Aorta (tissue), 5 donors: ENCODE results near the gene ACO1. TPM values are rescaled to one million over a fixed set of nuclear protein-coding genes. Genes with fewer than 3 reads are reported as not detected.

Experiments used
- ATAC-seq: fragments of 200-7000 bp; cut with Tn5 transposase; one replicate; pipeline ENCODE4 v1.9.1; 2022; ENCODE audit warnings: moderate library complexity; ENCODE audit not compliant: low FRiP score
- DNase-seq, 2 donors: peaks; one replicate each; pipeline ENCODE4 v3.0.0-alpha.2; 2020
- H3K27ac ChIP-seq, 2 donors: one replicate each; pipeline ENCODE4 v1.5.1; 2013; ENCODE audit warnings: low read length in 2 of 2, mild to moderate bottlenecking in 2 of 2, moderate library complexity in 2 of 2, control low read depth in 1 of 2, inconsistent platforms in 1 of 2, low read depth in 1 of 2
- H3K27me3 ChIP-seq, 2 donors: one replicate each; pipeline ENCODE4 v1.6.1; 2013; ENCODE audit warnings: control low read depth in 1 of 2, low read length in 1 of 2, mild to moderate bottlenecking in 1 of 2, moderate library complexity in 1 of 2; ENCODE audit not compliant: insufficient read depth in 2 of 2, control insufficient read depth in 1 of 2
- H3K36me3 ChIP-seq, 2 donors: one replicate each; pipeline ENCODE4 v1.6.1; 2013; ENCODE audit warnings: control low read depth in 1 of 2, low read length in 1 of 2, mild to moderate bottlenecking in 1 of 2; ENCODE audit not compliant: insufficient read depth in 2 of 2, control insufficient read depth in 1 of 2
- H3K4me1 ChIP-seq, 2 donors: one replicate each; pipeline ENCODE4 v1.6.1; 2013; ENCODE audit warnings: low read length in 2 of 2, control low read depth in 1 of 2, mild to moderate bottlenecking in 1 of 2, moderate library complexity in 1 of 2; ENCODE audit not compliant: insufficient read depth in 2 of 2, control insufficient read depth in 1 of 2
- H3K4me3 ChIP-seq, 2 donors: one replicate each; pipeline ENCODE4 v1.5.1; 2013; ENCODE audit warnings: low read length in 2 of 2, control low read depth in 1 of 2, mild to moderate bottlenecking in 1 of 2
- H3K9me3 ChIP-seq: one replicate; pipeline ENCODE4 v1.6.1; 2013; ENCODE audit warnings: mild to moderate bottlenecking, low read length; ENCODE audit not compliant: control insufficient read depth
- WGBS, 2 donors: extraction: QIAGEN DNeasy Blood & Tissue Kit; methylation state at CpG; one replicate each; pipeline ENCODE4 v1.1.7; 2013; 5-methylcytosine and 5-hydroxymethylcytosine counted together
- intact Hi-C, 2 donors: fragments of 100-400 bp; cut with DNase I; formaldehyde crosslinking; loops; one replicate each; pipeline versions ENCODE4 v1.14.2 to v1.15.0; 2022
- polyA plus RNA-seq, 2 donors: library from polyadenylated mRNA; stranded (reverse); fragments of 200-250 nt; gene quantifications; one replicate each; pipeline ENCODE4 v1.2.3, GENCODE V29; 2013
- total RNA-seq, 2 donors: library from RNA; stranded (reverse); fragmentation: NEBNext Ultra II Directional; extraction: Animal tissue kit (Norgen Biotek cat#: 25700); gene quantifications; one replicate each; pipeline ENCODE4 v1.2.1, GENCODE V29; 2021
- donor health status: healthy with polysubstance abuse.
- donor health status: Bipolar disorder and iron deficiency.
- donor health status: DM: no; HTN: no; CAD: no.
- donor health status: DM: no; HTN: no; CAD: no.
- donor health status: DM: yes; HTN: yes; CAD: no.

Gene ACO1
- total and polyA plus RNA-seq, 4 donors, result 11.0 to 30.5 (median 23.5) TPM

DNA sequence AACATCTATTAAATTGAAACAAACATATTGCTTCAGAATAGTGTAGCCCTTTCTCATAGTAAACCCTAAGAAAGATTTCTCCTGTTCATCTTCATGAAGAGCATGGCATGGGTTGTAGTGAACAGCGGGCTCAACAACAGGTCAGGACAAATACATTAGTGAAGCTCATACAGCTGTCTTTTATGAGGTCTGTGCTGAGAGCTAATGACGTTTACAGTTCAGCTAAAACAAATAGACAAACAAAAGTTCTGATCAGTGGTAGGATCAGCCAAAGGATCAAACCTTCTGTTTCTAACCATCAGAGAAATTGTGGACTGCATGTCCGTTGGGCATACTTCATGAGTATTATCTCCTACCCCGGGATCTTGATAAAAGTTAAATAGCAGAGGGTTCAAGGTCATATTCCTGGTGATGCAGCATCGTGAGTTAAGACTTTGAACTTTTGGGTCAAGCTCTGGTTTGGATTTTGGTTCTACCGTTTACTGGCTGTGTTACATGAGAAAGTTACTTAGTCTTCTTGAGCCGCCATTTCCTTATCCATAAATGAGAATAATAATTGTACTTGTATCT lies 37.9 kb downstream of the ACO1 start:
- no peak overlapping the region for H3K27ac ChIP-seq
- ATAC-seq (no peak), DNase-seq (no peak)
- intact Hi-C loops, result no loop called here
- H3K9me3 ChIP-seq, result no peaks in the 10 kb centered on the region
- peaks cover 12 to 16% of the 10 kb centered on the region in 2 donors for H3K36me3 ChIP-seq
- WGBS, 2 donors, result 87 to 90% methylated on average over 7 of the region's 7 CpGs
- no peak overlapping the region for H3K4me3 ChIP-seq
- H3K27me3 ChIP-seq, result no peaks in the 10 kb centered on the region
- H3K4me1 ChIP-seq, result no peaks in the 10 kb centered on the region

DNA sequence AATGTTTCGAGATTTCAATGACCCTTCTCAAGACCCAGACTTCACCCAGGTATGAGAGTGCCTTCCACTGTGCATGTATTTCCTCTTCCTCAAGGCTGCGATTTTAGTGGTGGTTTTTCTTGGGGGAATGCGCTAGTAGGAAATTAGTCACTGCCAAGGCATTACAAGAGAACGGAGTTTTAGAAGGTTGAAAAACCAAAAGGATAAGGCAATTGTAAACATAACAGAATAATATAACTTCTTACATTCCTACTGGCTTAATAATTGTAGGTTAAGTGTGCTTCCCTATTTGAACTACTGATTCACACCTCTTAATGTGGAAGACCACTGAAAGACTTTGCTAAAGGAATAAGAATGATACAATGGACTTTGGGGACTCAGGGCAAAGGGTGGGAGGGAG lies 38.9 kb downstream of the ACO1 start:
- peaks cover 9 to 12% of the 10 kb centered on the region in 2 donors for H3K36me3 ChIP-seq
- H3K4me1 ChIP-seq, result no peaks in the 10 kb centered on the region
- 88 to 92% methylated on average over 4 of the region's 4 CpGs for WGBS, 2 donors
- no peak overlapping the region for H3K4me3 ChIP-seq
- H3K9me3 ChIP-seq, result no peaks in the 10 kb centered on the region
- no peak for ATAC-seq
- DNase-seq, result no peak
- intact Hi-C loops, result no loop called here
- no peak overlapping the region for H3K27ac ChIP-seq
- H3K27me3 ChIP-seq, result no peaks in the 10 kb centered on the region

DNA sequence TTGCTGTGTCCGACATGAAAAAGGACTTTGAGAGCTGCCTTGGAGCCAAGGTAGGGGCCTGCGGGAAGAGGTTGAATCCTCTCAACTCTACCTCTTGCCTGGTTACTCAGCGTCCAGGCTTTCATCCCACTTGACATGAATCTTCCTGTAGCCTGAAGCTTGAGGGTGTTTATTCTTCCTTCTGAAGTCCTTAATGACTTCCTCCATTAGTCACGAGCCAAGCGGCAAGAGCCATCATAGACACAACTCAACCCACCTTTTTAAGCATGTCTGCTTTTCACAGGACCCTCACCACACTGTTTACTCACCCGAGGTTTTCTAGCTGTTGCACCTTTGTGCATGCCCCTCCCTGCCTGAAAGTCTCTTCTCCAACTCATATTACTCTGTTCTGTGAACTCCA lies 40.2 kb downstream of the ACO1 start:
- no peaks in the 10 kb centered on the region for H3K4me1 ChIP-seq
- H3K36me3 ChIP-seq, result peaks cover 8 to 9% of the 10 kb centered on the region in 2 donors
- intact Hi-C loops, result no loop called here
- DNase-seq, result no peak
- no peak for ATAC-seq
- H3K9me3 ChIP-seq, result no peaks in the 10 kb centered on the region
- H3K27me3 ChIP-seq, result no peaks in the 10 kb centered on the region
- 74 to 80% methylated on average over 6 of the region's 6 CpGs for WGBS, 2 donors
- H3K27ac ChIP-seq, result no peak overlapping the region
- H3K4me3 ChIP-seq, result no peak overlapping the region

DNA sequence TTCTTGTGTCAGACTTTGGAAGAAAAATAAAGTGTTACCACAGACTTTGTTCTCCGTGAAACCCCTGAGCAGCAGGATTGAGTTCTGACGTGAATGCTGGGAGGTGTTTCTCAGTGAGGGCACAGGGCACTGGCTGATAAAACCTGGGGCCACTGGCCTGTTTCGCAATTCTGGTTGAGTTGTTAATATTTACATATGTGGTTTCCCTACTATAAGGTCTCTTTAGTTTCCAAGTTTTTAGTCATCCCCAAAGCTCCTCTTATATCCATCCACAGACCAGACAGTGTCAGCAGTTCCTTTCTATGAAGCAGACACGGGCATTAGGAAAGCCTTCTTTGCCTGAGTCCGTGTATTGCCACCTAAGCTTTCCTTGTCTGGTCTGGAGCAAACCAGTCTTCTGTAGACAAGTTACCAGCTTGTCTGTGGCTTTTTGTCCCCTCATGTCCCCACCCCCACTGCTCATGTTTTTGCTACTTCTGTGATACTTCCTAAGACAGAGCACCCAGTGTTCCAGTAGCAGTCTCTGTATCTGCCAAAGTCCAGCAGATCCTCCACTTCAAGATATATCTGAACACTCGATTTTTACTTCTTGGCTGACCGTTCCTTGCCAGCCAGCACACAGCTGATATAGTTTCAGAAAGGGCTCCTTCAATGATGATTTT lies 42.0 kb downstream of the ACO1 start:
- no peak for ATAC-seq
- peak overlapping the region in 1 of 2 donors; percentile 34 for H3K27ac ChIP-seq
- intact Hi-C loops, result no loop called here

DNA sequence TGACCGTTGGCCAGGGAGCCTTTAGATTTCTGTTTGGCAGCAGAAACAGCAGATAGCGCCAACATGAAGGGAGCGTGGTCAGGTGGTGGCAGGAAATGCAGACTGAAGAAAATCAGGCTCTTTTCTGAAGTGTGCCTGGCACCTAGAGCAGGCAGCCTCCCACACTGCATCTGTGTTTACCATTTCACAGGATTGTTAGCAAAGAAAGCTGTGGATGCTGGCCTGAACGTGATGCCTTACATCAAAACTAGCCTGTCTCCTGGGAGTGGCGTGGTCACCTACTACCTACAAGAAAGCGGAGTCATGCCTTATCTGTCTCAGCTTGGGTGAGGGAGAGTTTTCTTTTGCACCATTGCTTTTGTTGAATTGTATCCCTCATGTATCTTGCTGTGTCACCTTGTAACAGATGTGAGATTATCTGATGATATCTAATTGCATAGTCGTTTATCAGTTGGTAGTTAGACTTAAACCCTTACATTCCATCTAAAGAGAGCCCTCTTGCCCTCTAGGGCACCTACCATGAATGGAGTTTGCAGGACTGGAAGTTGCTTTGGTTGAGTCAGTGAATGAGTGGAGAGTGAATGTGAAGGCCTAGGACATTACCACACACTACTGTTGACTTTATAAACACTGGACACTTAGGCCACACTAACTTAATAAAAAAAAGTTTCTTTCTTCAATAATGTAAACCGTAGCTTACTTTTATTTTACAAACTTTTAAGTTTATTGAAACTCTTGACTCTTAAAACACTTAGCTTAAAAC lies 42.8 kb downstream of the ACO1 start:
- peaks cover 5 to 8% of the 10 kb centered on the region in 2 donors for H3K36me3 ChIP-seq
- intact Hi-C loops, result no loop called here

More for the DNA sequence above, 42.0 kb downstream of the ACO1 start:
- Histone ChIP-seq H3K4me3 (no peak overlapping the region), H3K4me1 (no peaks in the 10 kb centered on the region), H3K9me3 (no peaks in the 10 kb centered on the region), H3K36me3 (peaks cover 7 to 8% of the 10 kb centered on the region in 2 donors), H3K27me3 (no peaks in the 10 kb centered on the region)
- DNase-seq, result no peak
- WGBS, 2 donors, result 57 to 59% methylated on average over 7 of the region's 7 CpGs

DNA sequence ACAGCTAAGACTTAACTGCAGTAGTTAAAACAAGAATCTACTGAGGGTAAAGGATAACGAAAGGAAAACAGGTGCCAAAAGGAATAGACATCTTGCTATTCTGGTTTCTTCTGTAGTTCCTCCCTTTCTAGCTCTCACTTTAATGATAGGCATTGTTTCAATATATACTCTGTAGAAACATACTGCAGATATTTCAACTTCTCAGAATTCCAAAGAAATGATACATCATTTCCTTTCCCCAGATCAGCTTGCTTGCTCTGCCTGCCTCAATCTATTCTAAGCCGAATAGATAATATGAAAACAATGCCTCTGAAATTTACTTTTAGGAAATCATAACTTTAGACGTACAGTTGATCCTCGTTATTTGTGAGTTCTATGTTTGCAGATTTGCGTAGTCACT lies 46.3 kb downstream of the ACO1 start:
- H3K27me3 ChIP-seq, result no peaks in the 10 kb centered on the region
- H3K36me3 ChIP-seq, result peaks cover 5 to 10% of the 10 kb centered on the region in 2 donors
- intact Hi-C loops, result loop anchor here (5.0 to 10.0 kb wide), 3 partner anchors 48 to 94 kb away; partner anchors contain the start of genes ACO1 (in 1 of the 2) and RIGI (in 1 of the 2)
- no peaks in the 10 kb centered on the region for H3K9me3 ChIP-seq
- no peak for ATAC-seq
- no peak for DNase-seq
- H3K4me3 ChIP-seq, result no peak overlapping the region
- no peaks in the 10 kb centered on the region for H3K4me1 ChIP-seq
- peak overlapping the region in 1 of 2 donors; percentile 20 for H3K27ac ChIP-seq
- WGBS, 2 donors, result 10 to 15% methylated on average over 5 of the region's 5 CpGs

More for the DNA sequence above, 42.8 kb downstream of the ACO1 start:
- no peaks in the 10 kb centered on the region for H3K9me3 ChIP-seq
- ATAC-seq (no peak), DNase-seq (no peak)
- H3K27me3 ChIP-seq, result no peaks in the 10 kb centered on the region
- H3K27ac ChIP-seq, result no peak overlapping the region
- H3K4me3 ChIP-seq, result no peak overlapping the region
- 56 to 57% methylated on average over 8 of the region's 8 CpGs for WGBS, 2 donors
- H3K4me1 ChIP-seq, result no peaks in the 10 kb centered on the region

DNA sequence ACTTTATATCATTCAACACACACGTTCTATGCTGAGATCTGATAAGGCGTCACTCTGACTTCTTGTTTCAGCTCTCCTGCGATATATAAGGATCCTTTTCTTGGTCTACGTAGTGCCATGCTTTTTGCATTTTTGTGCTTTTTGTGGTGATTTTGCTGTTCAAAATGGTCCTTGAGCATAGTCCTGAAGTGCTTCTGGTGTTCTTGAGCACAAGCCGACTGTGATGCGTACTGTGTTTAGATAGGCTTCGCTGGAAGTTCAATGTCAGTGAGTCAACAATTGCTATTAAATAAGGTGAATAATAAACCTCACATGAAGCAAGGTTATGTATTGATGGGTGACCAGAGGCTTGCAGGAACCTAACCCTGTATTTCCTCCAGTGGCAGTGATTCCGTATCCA lies 46.8 kb downstream of the ACO1 start:
- peak overlapping the region; percentile 20 to 42 for H3K27ac ChIP-seq
- H3K27me3 ChIP-seq, result no peaks in the 10 kb centered on the region
- intact Hi-C loops, result loop anchor here (5.0 to 10.0 kb wide), 3 partner anchors 49 to 94 kb away; partner anchors contain the start of genes ACO1 (in 1 of the 2) and RIGI (in 1 of the 2)
- ATAC-seq (no peak), DNase-seq (no peak)
- no peaks in the 10 kb centered on the region for H3K4me1 ChIP-seq
- peaks cover 6 to 10% of the 10 kb centered on the region in 2 donors for H3K36me3 ChIP-seq
- H3K9me3 ChIP-seq, result no peaks in the 10 kb centered on the region
- 67 to 77% methylated on average over 8 of the region's 8 CpGs for WGBS, 2 donors
- no peak overlapping the region for H3K4me3 ChIP-seq

DNA sequence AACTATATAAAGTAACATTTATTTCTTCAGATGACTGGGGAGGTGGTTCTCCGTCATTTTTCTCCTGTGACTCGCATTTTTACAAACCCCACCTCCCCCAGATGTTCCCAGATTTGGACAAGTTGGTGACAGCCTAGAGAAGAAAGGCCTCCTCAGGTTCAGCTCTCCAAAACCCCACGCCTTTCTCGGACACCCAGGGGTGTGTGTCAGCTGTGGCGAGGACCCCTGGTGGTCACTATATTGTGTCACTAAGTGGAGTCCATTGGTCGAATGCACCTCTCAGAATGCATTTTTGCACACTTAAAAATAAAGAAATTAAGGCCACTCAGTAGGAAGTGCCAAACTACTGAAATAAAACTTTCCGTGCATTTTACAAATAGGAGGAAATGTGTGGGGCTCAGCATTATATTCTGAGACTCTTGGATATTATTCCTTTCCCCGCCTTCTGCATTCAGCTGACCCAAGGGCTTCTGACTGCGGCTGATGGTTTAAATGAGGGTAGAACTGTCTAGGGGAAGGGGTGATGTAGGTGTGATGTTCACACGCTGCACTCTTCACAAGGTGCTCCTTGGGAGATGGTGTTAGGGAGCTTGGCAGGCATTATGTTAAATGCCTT lies 47.6 kb downstream of the ACO1 start:
- Histone ChIP-seq H3K36me3 (peaks cover 6 to 10% of the 10 kb centered on the region in 2 donors), H3K9me3 (no peaks in the 10 kb centered on the region), H3K27me3 (no peaks in the 10 kb centered on the region), H3K4me1 (no peaks in the 10 kb centered on the region), H3K4me3 (no peak overlapping the region), H3K27ac (no peak overlapping the region)
- 52 to 55% methylated on average over 10 of the region's 10 CpGs for WGBS, 2 donors
- peak; percentile 74 for ATAC-seq
- intact Hi-C loops, result loop anchor here (5.0 to 10.0 kb wide), 3 partner anchors 50 to 93 kb away; partner anchors contain the start of genes ACO1 (in 1 of the 2) and RIGI (in 1 of the 2)
- no peak for DNase-seq
